HCT116 (cell line): Measurements from ENCODE around the gene KRT74. TPM values are rescaled to one million over a fixed set of nuclear protein-coding genes. Genes with fewer than 3 reads are reported as not detected.

Experiments
- ATAC-seq: fragments of 200-7000 bp; cut with Tn5 transposase; 2 replicates; pipeline ENCODE4 v1.9.1; 2020; ENCODE audit warnings: mild to moderate bottlenecking, moderate library complexity
- BruUV-seq: library from RNA; stranded (reverse); fragments of 400-500 nt; replicated peaks from 2 replicates; lab custom pipeline; 2021; lab: Mats Ljungman, UMichigan
- CTCF ChIA-PET: fragments of 300-600 bp; sonication (Branson Sonifier 250); formaldehyde crosslinking; loops from one replicate; lab custom pipeline; 2021; ENCODE audit warnings: antibody characterized with exemption; lab: Charles Lee
- POLR2A ChIA-PET: fragments of 300-600, 350-600 bp; sonication (Branson Sonifier 250); formaldehyde crosslinking; loops from one replicate; lab custom pipeline; 2021; ENCODE audit warnings: antibody characterized with exemption; lab: Charles Lee
- RAD21 ChIA-PET, 2 experiments: fragments of 300-600 bp; sonication (Branson Sonifier 250); formaldehyde crosslinking; loops; one replicate each; lab custom pipeline; 2023; ENCODE audit warnings: low total read pairs in 2 of 2; ENCODE audit not compliant: uncharacterized antibody in 2 of 2, unreplicated experiment in 2 of 2, low non-redundant PET in 1 of 2; lab: Charles Lee
- DNase-seq: peaks from one replicate; pipeline ENCODE4 v3.0.0-alpha.2; 2010; ENCODE audit warnings: low read depth, low spot score
- H2AFZ ChIP-seq: fragments of 200-600 bp; shearing (Covaris generic), sonication (generic); 2 replicates; pipeline ENCODE4 v1.6.1; 2017; ENCODE audit warnings: low read depth, mixed run types, mixed read lengths, antibody characterized with exemption, low read length; ENCODE audit not compliant: poor library complexity, severe bottlenecking
- H3K27ac ChIP-seq: 2 replicates; pipeline ENCODE4 v1.5.1; 2012; ENCODE audit warnings: low read depth, low read length
- H3K27me3 ChIP-seq: fragments of 200-600 bp; sonication (generic); 2 replicates; pipeline ENCODE4 v1.6.1; 2016; ENCODE audit warnings: mixed run types, low read length, mixed read lengths; ENCODE audit not compliant: insufficient read depth
- H3K36me3 ChIP-seq, 2 experiments: fragments of 200-500 bp in 1 of 2; fragments of 200-600 bp in 1 of 2; sonication (Bioruptor generic) in 1 of 2; sonication (generic) in 1 of 2; 2 replicates each; pipeline versions ENCODE4 v1.5.1 to v1.6.1; 2014 to 2016; ENCODE audit warnings: low read length in 2 of 2, inconsistent platforms in 1 of 2, mixed read lengths in 1 of 2, mixed run types in 1 of 2; ENCODE audit not compliant: insufficient read depth in 2 of 2, control insufficient read depth in 1 of 2
- H3K4me1 ChIP-seq, 2 experiments: fragments of 200-600 bp in 1 of 2; sonication (generic) in 1 of 2; 2 replicates each; pipeline versions ENCODE4 v1.5.1 to v1.6.1; 2012 to 2017; ENCODE audit warnings: low read length in 2 of 2, inconsistent platforms in 1 of 2, mild to moderate bottlenecking in 1 of 2, mixed read lengths in 1 of 2, mixed run types in 1 of 2, moderate library complexity in 1 of 2; ENCODE audit not compliant: insufficient read depth in 2 of 2, control insufficient read depth in 1 of 2
- H3K4me2 ChIP-seq: fragments of 200-600 bp; sonication (generic); 2 replicates; pipeline ENCODE4 v1.6.1; 2017; ENCODE audit warnings: mixed run types, low read length, mixed read lengths
- H3K4me3 ChIP-seq, 2 experiments: fragments of 200-600 bp in 1 of 2; sonication (generic) in 1 of 2; replicated peaks in 1 of 2; 2 replicates each; pipeline ENCODE4 v1.5.1; 2011 to 2016; ENCODE audit warnings: low read length in 2 of 2, control low read depth in 1 of 2, low read depth in 1 of 2, mild to moderate bottlenecking in 1 of 2, mixed read lengths in 1 of 2, mixed run types in 1 of 2
- H3K79me2 ChIP-seq: fragments of 200-600 bp; sonication (generic); 2 replicates; pipeline ENCODE4 v1.6.1; 2017; ENCODE audit warnings: mild to moderate bottlenecking, mixed run types, low read length, moderate library complexity, mixed read lengths; ENCODE audit not compliant: insufficient read depth
- H3K9ac ChIP-seq: fragments of 200-600 bp; sonication (generic); 2 replicates; pipeline ENCODE4 v1.6.1; 2016; ENCODE audit warnings: low read length, mixed read lengths
- H3K9me2 ChIP-seq: fragments of 200-600 bp; sonication (generic), shearing (Covaris generic); 2 replicates; pipeline ENCODE4 v1.6.1; 2017; ENCODE audit warnings: mixed run types, mild to moderate bottlenecking, moderate library complexity; ENCODE audit not compliant: insufficient read depth
- H3K9me3 ChIP-seq, 2 experiments: fragments of 200-500 bp in 1 of 2; fragments of 200-600 bp in 1 of 2; sonication (Bioruptor generic) in 1 of 2; sonication (generic) in 1 of 2; 2 replicates each; pipeline ENCODE4 v1.6.1; 2014 to 2017; ENCODE audit warnings: low read length in 2 of 2, mixed read lengths in 2 of 2, inconsistent platforms in 1 of 2, low read depth in 1 of 2, mild to moderate bottlenecking in 1 of 2, mixed run types in 1 of 2, moderate library complexity in 1 of 2; ENCODE audit not compliant: control insufficient read depth in 1 of 2, insufficient read depth in 1 of 2
- H4K20me1 ChIP-seq: fragments of 200-600 bp; sonication (generic), shearing (Covaris generic); 2 replicates; pipeline ENCODE4 v1.6.1; 2017; ENCODE audit warnings: mixed run types, mild to moderate bottlenecking, moderate library complexity; ENCODE audit not compliant: insufficient read depth
- CBX3 ChIP-seq: IDR thresholded peaks from 2 replicates; pipeline ENCODE4 v1.6.1; 2012; ENCODE audit warnings: low read depth
- CEBPB ChIP-seq: IDR thresholded peaks from 2 replicates; pipeline ENCODE4 v1.6.1; 2012; ENCODE audit warnings: low read depth
- ELF1 ChIP-seq: IDR thresholded peaks from 2 replicates; pipeline ENCODE4 v1.6.1; 2012; ENCODE audit warnings: low read depth, borderline replicate concordance
- EZH2 ChIP-seq: fragments of 200-600 bp; sonication (generic); IDR thresholded peaks from 2 replicates; pipeline ENCODE4 v1.6.1; 2017; ENCODE audit warnings: antibody characterized with exemption, mixed run types
- EZH2phosphoT487 ChIP-seq: fragments of 200-600 bp; IDR thresholded peaks from 2 replicates; pipeline ENCODE4 v1.6.1; 2018; ENCODE audit warnings: antibody characterized with exemption, borderline replicate concordance
- FOSL1 ChIP-seq: IDR thresholded peaks from 2 replicates; pipeline ENCODE4 v1.6.1; 2012; ENCODE audit warnings: low read depth
- POLR2A ChIP-seq: IDR thresholded peaks from 2 replicates; pipeline ENCODE4 v1.7.0; 2011; ENCODE audit warnings: borderline replicate concordance; ENCODE audit not compliant: insufficient read depth, insufficient read length; ENCODE audit errors: extremely low read depth
- RAD21 ChIP-seq: IDR thresholded peaks from 2 replicates; pipeline ENCODE4 v1.6.1; 2012; ENCODE audit warnings: low read depth, mild to moderate bottlenecking
- SIN3A ChIP-seq: IDR thresholded peaks from 2 replicates; pipeline ENCODE4 v1.6.1; 2012; ENCODE audit warnings: low read depth
- SP1 ChIP-seq: IDR thresholded peaks from 2 replicates; pipeline ENCODE4 v1.6.1; 2012; ENCODE audit warnings: low read depth
- SRF ChIP-seq: IDR thresholded peaks from 2 replicates; pipeline ENCODE4 v1.6.1; 2012; ENCODE audit warnings: low read depth
- TCF7L2 ChIP-seq: IDR thresholded peaks from 2 replicates; pipeline ENCODE4 v1.7.0; 2011; ENCODE audit warnings: borderline replicate concordance, inconsistent platforms; ENCODE audit not compliant: insufficient read depth, insufficient read length; ENCODE audit errors: extremely low read depth
- YY1 ChIP-seq: IDR thresholded peaks from 2 replicates; pipeline ENCODE4 v1.6.1; 2011; ENCODE audit warnings: low read length, low read depth, moderate library complexity, mild to moderate bottlenecking; ENCODE audit not compliant: insufficient replicate concordance; ENCODE audit errors: extremely low read depth
- ZNF274 ChIP-seq: fragments of 200-500 bp; sonication (Bioruptor generic); IDR thresholded peaks from 2 replicates; pipeline ENCODE4 v1.6.1; 2014; ENCODE audit warnings: mild to moderate bottlenecking, low read depth, low read length, inconsistent platforms
- intact Hi-C: fragments of 100-400 bp; cut with micrococcal nuclease; formaldehyde crosslinking; loops from 2 replicates; pipeline ENCODE4 v1.10.0; 2022
- total RNA-seq: library from RNA; stranded (reverse); gene quantifications from one replicate; pipeline ENCODE4 v1.2.1, GENCODE V29; 2021; ENCODE audit not compliant: unreplicated experiment
- TF ChIP-seq, protein P1 (sequence below): IDR thresholded peaks from 2 replicates; pipeline ENCODE4 v1.6.1; 2012
- TF ChIP-seq, protein P2 (sequence below): IDR thresholded peaks from 2 replicates; pipeline ENCODE4 v1.6.1; 2012
- TF ChIP-seq, protein P3 (sequence below): IDR thresholded peaks from 2 replicates; pipeline ENCODE4 v1.6.1; 2012; ENCODE audit warnings: low read depth
- TF ChIP-seq, protein P4 (sequence below): IDR thresholded peaks from 2 replicates; pipeline ENCODE4 v1.6.1; 2011; ENCODE audit warnings: mild to moderate bottlenecking, low read length, moderate library complexity; ENCODE audit not compliant: insufficient replicate concordance; ENCODE audit errors: extremely low read depth

Gene KRT74
- total RNA-seq, 1 experiment from 2014 or later: not detected

DNA sequence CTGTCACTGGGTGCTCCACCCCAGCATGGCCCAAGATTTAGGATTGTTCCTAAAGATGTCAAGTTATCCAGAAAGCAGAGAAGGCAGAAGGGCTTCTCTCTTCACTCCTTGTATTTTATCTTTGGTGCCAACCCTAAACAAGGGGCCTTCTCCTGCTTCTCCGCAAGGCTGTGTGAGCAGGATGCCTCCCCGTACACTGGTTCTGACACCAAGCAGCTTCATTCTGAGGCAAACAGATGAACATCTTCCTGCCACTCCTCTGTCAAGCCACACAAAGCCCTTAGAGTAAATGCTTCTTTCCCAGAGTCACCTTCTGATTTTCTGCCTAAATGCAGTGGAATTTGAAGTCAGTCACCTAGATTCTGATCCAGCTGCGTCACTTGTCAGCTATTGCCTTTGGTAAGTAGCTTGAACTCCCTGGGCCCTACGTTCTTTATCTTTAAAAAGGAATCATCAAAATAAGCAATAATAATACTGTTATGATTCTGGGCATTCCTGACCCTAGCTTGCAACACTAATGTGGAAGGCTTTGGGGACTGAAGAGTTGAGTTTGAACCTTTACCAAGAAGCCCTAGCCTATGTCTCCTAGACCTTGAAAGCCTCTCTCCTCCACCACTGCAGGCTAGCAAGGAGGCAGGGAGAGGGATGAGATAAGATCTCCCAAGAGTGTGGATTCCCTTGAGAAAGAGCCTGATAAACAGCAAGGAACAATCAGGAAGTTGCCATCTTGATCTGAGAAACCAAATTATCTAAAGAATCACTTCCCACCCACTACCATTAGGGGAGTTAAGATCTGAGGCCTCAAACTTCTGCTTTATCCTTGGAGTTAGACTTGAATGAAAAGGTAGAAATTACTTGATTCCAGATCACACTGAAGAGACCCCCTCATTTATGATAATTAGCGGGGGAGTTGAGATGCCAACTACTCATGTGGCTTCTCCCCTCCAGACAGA is 39.1 kb upstream of the KRT74 start:
- intact Hi-C loops: no loop called here
- no peaks in the 10 kb centered on the region for H3K4me1 ChIP-seq
- H3K27me3 ChIP-seq: no peaks in the 10 kb centered on the region
- POLR2A ChIA-PET: no interaction called here
- BruUV-seq: no TSS peak
- RAD21 ChIA-PET: no interaction called here
- no peaks in the 10 kb centered on the region for H3K36me3 ChIP-seq
- H2AFZ ChIP-seq: no peak overlapping the region
- H3K79me2 ChIP-seq: no peaks in the 10 kb centered on the region
- H3K9me3 ChIP-seq: no peaks in the 10 kb centered on the region
- DNase-seq: no peak
- H3K27ac ChIP-seq: no peak overlapping the region
- H4K20me1 ChIP-seq: no peaks in the 10 kb centered on the region
- H3K4me2 ChIP-seq: no peak overlapping the region
- no peak for ATAC-seq
- H3K4me3 ChIP-seq: no peak overlapping the region
- CTCF ChIA-PET: interaction anchor here (2.1 kb wide), 1 partner anchor 267 kb away, joined by 6 read pairs; no protein-coding TSS in a partner anchor
- no peak overlapping the region for H3K9ac ChIP-seq
- no peaks in the 10 kb centered on the region for H3K9me2 ChIP-seq
- no peak for TF ChIP-seq ZNF274
- TF ChIP-seq SP1: no peak
- TF ChIP-seq CEBPB: no peak
- no peak for TF ChIP-seq RAD21
- no peak for TF ChIP-seq EZH2
- TF ChIP-seq ELF1: no peak
- TF ChIP-seq, protein P1, sequence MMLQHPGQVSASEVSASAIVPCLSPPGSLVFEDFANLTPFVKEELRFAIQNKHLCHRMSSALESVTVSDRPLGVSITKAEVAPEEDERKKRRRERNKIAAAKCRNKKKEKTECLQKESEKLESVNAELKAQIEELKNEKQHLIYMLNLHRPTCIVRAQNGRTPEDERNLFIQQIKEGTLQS: no peak
- TF ChIP-seq, protein P2, sequence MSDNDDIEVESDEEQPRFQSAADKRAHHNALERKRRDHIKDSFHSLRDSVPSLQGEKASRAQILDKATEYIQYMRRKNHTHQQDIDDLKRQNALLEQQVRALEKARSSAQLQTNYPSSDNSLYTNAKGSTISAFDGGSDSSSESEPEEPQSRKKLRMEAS: no peak
- TF ChIP-seq POLR2A: no peak
- no peak for TF ChIP-seq CBX3
- TF ChIP-seq FOSL1: no peak
- TF ChIP-seq, protein P3, sequence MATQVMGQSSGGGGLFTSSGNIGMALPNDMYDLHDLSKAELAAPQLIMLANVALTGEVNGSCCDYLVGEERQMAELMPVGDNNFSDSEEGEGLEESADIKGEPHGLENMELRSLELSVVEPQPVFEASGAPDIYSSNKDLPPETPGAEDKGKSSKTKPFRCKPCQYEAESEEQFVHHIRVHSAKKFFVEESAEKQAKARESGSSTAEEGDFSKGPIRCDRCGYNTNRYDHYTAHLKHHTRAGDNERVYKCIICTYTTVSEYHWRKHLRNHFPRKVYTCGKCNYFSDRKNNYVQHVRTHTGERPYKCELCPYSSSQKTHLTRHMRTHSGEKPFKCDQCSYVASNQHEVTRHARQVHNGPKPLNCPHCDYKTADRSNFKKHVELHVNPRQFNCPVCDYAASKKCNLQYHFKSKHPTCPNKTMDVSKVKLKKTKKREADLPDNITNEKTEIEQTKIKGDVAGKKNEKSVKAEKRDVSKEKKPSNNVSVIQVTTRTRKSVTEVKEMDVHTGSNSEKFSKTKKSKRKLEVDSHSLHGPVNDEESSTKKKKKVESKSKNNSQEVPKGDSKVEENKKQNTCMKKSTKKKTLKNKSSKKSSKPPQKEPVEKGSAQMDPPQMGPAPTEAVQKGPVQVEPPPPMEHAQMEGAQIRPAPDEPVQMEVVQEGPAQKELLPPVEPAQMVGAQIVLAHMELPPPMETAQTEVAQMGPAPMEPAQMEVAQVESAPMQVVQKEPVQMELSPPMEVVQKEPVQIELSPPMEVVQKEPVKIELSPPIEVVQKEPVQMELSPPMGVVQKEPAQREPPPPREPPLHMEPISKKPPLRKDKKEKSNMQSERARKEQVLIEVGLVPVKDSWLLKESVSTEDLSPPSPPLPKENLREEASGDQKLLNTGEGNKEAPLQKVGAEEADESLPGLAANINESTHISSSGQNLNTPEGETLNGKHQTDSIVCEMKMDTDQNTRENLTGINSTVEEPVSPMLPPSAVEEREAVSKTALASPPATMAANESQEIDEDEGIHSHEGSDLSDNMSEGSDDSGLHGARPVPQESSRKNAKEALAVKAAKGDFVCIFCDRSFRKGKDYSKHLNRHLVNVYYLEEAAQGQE: no peak
- TF ChIP-seq EZH2phosphoT487: no peak
- no peak for TF ChIP-seq TCF7L2
- TF ChIP-seq SIN3A: no peak
- TF ChIP-seq YY1: no peak
- TF ChIP-seq, protein P4, sequence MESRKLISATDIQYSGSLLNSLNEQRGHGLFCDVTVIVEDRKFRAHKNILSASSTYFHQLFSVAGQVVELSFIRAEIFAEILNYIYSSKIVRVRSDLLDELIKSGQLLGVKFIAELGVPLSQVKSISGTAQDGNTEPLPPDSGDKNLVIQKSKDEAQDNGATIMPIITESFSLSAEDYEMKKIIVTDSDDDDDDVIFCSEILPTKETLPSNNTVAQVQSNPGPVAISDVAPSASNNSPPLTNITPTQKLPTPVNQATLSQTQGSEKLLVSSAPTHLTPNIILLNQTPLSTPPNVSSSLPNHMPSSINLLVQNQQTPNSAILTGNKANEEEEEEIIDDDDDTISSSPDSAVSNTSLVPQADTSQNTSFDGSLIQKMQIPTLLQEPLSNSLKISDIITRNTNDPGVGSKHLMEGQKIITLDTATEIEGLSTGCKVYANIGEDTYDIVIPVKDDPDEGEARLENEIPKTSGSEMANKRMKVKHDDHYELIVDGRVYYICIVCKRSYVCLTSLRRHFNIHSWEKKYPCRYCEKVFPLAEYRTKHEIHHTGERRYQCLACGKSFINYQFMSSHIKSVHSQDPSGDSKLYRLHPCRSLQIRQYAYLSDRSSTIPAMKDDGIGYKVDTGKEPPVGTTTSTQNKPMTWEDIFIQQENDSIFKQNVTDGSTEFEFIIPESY: no peak
- TF ChIP-seq SRF: no peak
